GM12878 (cell line): ENCODE results near the gene ANKRD13A.

Source experiments
- EP300 ChIP-seq, 2 experiments: fragments of 150-350 bp in 1 of 2; IDR thresholded peaks; 2 replicates each; pipeline ENCODE4 v1.6.1; 2011 to 2012; ENCODE audit warnings: low read depth in 2 of 2, low read length in 2 of 2, borderline replicate concordance in 1 of 2, improper control_type of control experiment in 1 of 2, inconsistent platforms in 1 of 2; ENCODE audit not compliant: control insufficient read depth in 1 of 2
- POLR2AphosphoS5 ChIP-seq: IDR thresholded peaks from 2 replicates; pipeline ENCODE4 v1.6.1; 2011; ENCODE audit warnings: mild to moderate bottlenecking, low read length, inconsistent platforms
- RAD21 ChIP-seq: IDR thresholded peaks from 2 replicates; pipeline ENCODE4 v1.6.1; 2011; ENCODE audit warnings: mild to moderate bottlenecking, low read depth, low read length, moderate library complexity; ENCODE audit not compliant: insufficient read depth
- RCOR1 ChIP-seq: conservative IDR thresholded peaks from 2 replicates; pipeline ENCODE4 v1.6.1; 2012; ENCODE audit warnings: low read depth, low read length, improper control_type of control experiment
- TF ChIP-seq, protein P1 (sequence below): IDR thresholded peaks from 2 replicates; pipeline ENCODE4 v1.6.1; 2011; ENCODE audit warnings: borderline replicate concordance, low read depth, mild to moderate bottlenecking, moderate library complexity, mixed read lengths, low read length; ENCODE audit not compliant: insufficient read depth; ENCODE audit errors: extremely low read length
- TF ChIP-seq, protein P2 (sequence below): fragments of 450-650 bp; IDR thresholded peaks from 2 replicates; pipeline ENCODE4 v1.6.1; 2018; ENCODE audit warnings: borderline replicate concordance, mild to moderate bottlenecking; ENCODE audit not compliant: partially characterized antibody

DNA sequence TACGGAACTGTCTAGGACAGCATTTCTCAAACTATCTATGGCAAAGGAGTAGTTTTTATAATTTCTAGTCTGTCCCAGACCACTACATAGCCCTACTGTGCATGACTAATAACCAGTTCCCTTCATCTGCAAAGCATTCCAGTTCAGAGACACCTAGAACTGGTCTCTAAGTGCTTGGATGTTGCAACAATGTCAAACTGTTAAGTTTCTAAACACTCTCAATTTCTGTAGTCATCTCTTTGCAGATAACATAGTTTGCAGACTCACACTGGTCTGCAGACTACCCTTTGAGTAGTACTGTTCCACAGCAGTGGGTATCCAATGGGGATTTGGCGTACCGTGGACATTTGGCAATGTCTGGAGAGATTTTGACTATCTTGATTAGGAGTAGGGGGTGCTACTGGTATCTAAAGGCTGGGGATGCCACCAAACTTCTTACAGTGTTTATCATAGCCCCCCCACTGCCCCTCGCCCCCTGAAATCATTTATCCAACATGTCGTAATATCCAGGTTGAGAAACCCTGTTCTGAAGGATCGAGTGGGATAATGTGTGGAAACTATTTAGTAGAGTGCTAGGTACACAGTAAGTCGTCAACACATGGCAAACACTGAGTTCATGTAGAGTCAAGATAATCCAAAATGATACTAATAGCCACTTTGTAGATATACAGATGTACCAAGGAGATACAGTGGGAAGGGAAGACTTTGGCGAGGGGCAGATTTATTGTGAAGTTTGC, 47.4 kb downstream of the ANKRD13A start:
- TF ChIP-seq RAD21 (no peak), POLR2AphosphoS5 (no peak), EP300 (IDR thresholded peaks at IDR 0.05; ENCODE audit: borderline replicate concordance in 1 of 2, control insufficient read depth in 1 of 2, low read depth in 2 of 2, low read length in 2 of 2) (no peak), RCOR1 (no peak)
- TF ChIP-seq, protein P1, sequence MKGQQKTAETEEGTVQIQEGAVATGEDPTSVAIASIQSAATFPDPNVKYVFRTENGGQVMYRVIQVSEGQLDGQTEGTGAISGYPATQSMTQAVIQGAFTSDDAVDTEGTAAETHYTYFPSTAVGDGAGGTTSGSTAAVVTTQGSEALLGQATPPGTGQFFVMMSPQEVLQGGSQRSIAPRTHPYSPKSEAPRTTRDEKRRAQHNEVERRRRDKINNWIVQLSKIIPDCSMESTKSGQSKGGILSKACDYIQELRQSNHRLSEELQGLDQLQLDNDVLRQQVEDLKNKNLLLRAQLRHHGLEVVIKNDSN = no peak
- TF ChIP-seq, protein P2, sequence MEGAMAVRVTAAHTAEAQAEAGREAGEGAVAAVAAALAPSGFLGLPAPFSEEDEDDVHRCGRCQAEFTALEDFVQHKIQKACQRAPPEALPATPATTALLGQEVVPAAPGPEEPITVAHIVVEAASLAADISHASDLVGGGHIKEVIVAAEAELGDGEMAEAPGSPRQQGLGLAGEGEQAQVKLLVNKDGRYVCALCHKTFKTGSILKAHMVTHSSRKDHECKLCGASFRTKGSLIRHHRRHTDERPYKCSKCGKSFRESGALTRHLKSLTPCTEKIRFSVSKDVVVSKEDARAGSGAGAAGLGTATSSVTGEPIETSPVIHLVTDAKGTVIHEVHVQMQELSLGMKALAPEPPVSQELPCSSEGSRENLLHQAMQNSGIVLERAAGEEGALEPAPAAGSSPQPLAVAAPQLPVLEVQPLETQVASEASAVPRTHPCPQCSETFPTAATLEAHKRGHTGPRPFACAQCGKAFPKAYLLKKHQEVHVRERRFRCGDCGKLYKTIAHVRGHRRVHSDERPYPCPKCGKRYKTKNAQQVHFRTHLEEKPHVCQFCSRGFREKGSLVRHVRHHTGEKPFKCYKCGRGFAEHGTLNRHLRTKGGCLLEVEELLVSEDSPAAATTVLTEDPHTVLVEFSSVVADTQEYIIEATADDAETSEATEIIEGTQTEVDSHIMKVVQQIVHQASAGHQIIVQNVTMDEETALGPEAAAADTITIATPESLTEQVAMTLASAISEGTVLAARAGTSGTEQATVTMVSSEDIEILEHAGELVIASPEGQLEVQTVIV = no peak
